ENCODE results near the gene PPP1R12A. TPM values are rescaled to one million over a fixed set of nuclear protein-coding genes. Genes with fewer than 3 reads are reported as not detected.

The PPP1R12A gene
- total and polyA plus RNA-seq, 9 of the 15 experiments (the other 6 are each of a cell fraction or from before 2014, with no cell fraction given): 26.4 to 119 (median 53.3) TPM

- TF ChIP-seq CHD7 (IDR thresholded peaks at IDR 0.05; ENCODE audit: low read depth, low read length) (no peak), ZNF778 (CRISPR knock-in tag; IDR thresholded peaks at IDR 0.05) (no peak), NFIC (IDR thresholded peaks at IDR 0.05) (peak; percentile 75), SMARCA4 (IDR thresholded peaks at IDR 0.05) (0 out of 2 replicates have a peak, but pooled peaks have one; percentile 9), TAF9B (IDR thresholded peaks at IDR 0.05; ENCODE audit: partially characterized antibody) (no peak), ZKSCAN1 (IDR thresholded peaks at IDR 0.05; ENCODE audit: low read depth, low read length) (peak; percentile 54; the same call in 1 of the 2 replicates), SRF (CRISPR knock-in tag; IDR thresholded peaks at IDR 0.05) (peak in 1 of 2 experiments; percentile 85; a peak in 2 of 4 replicates), NFE2 (IDR thresholded peaks at IDR 0.05; ENCODE audit: low read depth) (no peak), ZBTB26 (CRISPR knock-in tag; IDR thresholded peaks at IDR 0.05) (no peak), HMBOX1 (IDR thresholded peaks at IDR 0.05) (0 out of 2 replicates have a peak, but pooled peaks have one; percentile 43), ZNF41 (CRISPR knock-in tag; conservative IDR thresholded peaks at IDR 0.05) (no peak), ETS1 (conservative IDR thresholded peaks at IDR 0.05; ENCODE audit: control insufficient read depth, low read depth, low read length) (no peak)
These were observed 888 bp upstream of the PPP1R12A start (continued) for GRCh38 chr12:79935624-79936345.

All from K562 (cell line).